SK-N-SH (cell line): ENCODE data around the gene TRIM7. TPM values are rescaled to one million over a fixed set of nuclear protein-coding genes. Genes with fewer than 3 reads are reported as not detected.
A peak's percentile ranks its signal among the peaks of the same experiment; 100 is the strongest.

Source experiments
- CTCF ChIA-PET: fragments of 300-600, 350-600 bp; formaldehyde crosslinking; extraction: SDS; loops from one replicate; lab custom pipeline; 2021; lab: Yijun Ruan, JAX
- POLR2A ChIA-PET: fragments of 350-600 bp; sonication (Branson Sonifier 250); formaldehyde crosslinking; extraction: SDS; loops from one replicate; lab custom pipeline; 2020; ENCODE audit warnings: antibody characterized with exemption, inconsistent platforms; lab: Yijun Ruan, JAX
- DNase-seq: peaks from one replicate; pipeline ENCODE4 v3.0.0; 2012
- H2AFZ ChIP-seq: fragments of 200-600 bp; sonication (generic); 2 replicates; pipeline ENCODE4 v1.8.1; 2016; ENCODE audit warnings: antibody characterized with exemption, mild to moderate bottlenecking, low read depth
- H3F3A ChIP-seq: fragments of 200-600 bp; sonication (generic); replicated peaks from 2 replicates; pipeline ENCODE3; 2016; ENCODE audit warnings: antibody characterized with exemption, mild to moderate bottlenecking; ENCODE audit not compliant: insufficient read depth
- H3K27ac ChIP-seq, 2 experiments: fragments of 200-500 bp in 1 of 2; fragments of 200-600 bp in 1 of 2; sonication (Bioruptor generic) in 1 of 2; sonication (generic), shearing (Covaris generic) in 1 of 2; 2 replicates each; pipeline versions ENCODE4 v1.5.1 to v1.6.1; 2014 to 2016; ENCODE audit warnings: low read depth in 2 of 2, inconsistent platforms in 1 of 2, low read length in 1 of 2, mild to moderate bottlenecking in 1 of 2, mixed read lengths in 1 of 2
- H3K27me3 ChIP-seq: fragments of 200-600 bp; sonication (generic), shearing (Covaris generic); 2 replicates; pipeline ENCODE4 v1.6.1; 2016; ENCODE audit warnings: mixed run types; ENCODE audit not compliant: insufficient read depth
- H3K36me3 ChIP-seq, 2 experiments: fragments of 200-500 bp in 1 of 2; fragments of 200-600 bp in 1 of 2; sonication (Bioruptor generic) in 1 of 2; sonication (generic) in 1 of 2; replicated peaks in 1 of 2; 2 replicates each; pipeline versions ENCODE3 to v1.5.1; 2014 to 2016; ENCODE audit warnings: low read length in 1 of 2, mild to moderate bottlenecking in 1 of 2; ENCODE audit not compliant: insufficient read depth in 2 of 2, control insufficient read depth in 1 of 2
- H3K4me1 ChIP-seq, 2 experiments: fragments of 200-500 bp in 1 of 2; fragments of 200-600 bp in 1 of 2; sonication (Bioruptor generic) in 1 of 2; sonication (generic), shearing (Covaris generic) in 1 of 2; 2 replicates each; pipeline versions ENCODE4 v1.5.1 to v1.6.1; 2014 to 2016; ENCODE audit warnings: low read depth in 1 of 2, low read length in 1 of 2, mixed run types in 1 of 2; ENCODE audit not compliant: insufficient read depth in 2 of 2, control insufficient read depth in 1 of 2
- H3K4me2 ChIP-seq: fragments of 200-600 bp; sonication (generic), shearing (Covaris generic); 2 replicates; pipeline ENCODE4 v1.6.1; 2017; ENCODE audit warnings: mixed run types
- H3K4me3 ChIP-seq, 2 experiments: fragments of 200-500 bp in 1 of 2; fragments of 200-600 bp in 1 of 2; sonication (Bioruptor generic) in 1 of 2; sonication (generic), shearing (Covaris generic) in 1 of 2; 2 replicates each; pipeline versions ENCODE4 v1.5.1 to v1.8.1; 2014 to 2016; ENCODE audit warnings: low read depth in 2 of 2, inconsistent platforms in 1 of 2, low read length in 1 of 2, mild to moderate bottlenecking in 1 of 2, mixed read lengths in 1 of 2, moderate library complexity in 1 of 2
- H3K79me2 ChIP-seq: fragments of 200-600 bp; sonication (generic); 2 replicates; pipeline ENCODE4 v1.8.1; 2017; ENCODE audit warnings: mild to moderate bottlenecking; ENCODE audit not compliant: insufficient read depth
- H3K9ac ChIP-seq: fragments of 200-600 bp; sonication (generic); 2 replicates; pipeline ENCODE4 v1.6.1; 2017; ENCODE audit warnings: mixed run types
- H3K9me2 ChIP-seq: fragments of 200-600 bp; sonication (generic); 2 replicates; pipeline ENCODE4 v1.6.1; 2017; ENCODE audit warnings: mixed run types
- H3K9me3 ChIP-seq: fragments of 200-600 bp; sonication (generic); 2 replicates; pipeline ENCODE4 v1.6.1; 2017; ENCODE audit warnings: mixed run types, mild to moderate bottlenecking, moderate library complexity
- H4K20me1 ChIP-seq: fragments of 200-600 bp; sonication (generic); 2 replicates; pipeline ENCODE4 v1.6.1; 2017; ENCODE audit warnings: mild to moderate bottlenecking, mixed run types; ENCODE audit not compliant: insufficient read depth
- ELF1 ChIP-seq: IDR thresholded peaks from 2 replicates; pipeline ENCODE4 v1.4.0; 2012
- EP300 ChIP-seq, 2 experiments: IDR thresholded peaks; 2 replicates each; pipeline versions ENCODE4 v1.4.0 to v1.6.1; 2012; ENCODE audit warnings: borderline replicate concordance in 1 of 2, low read depth in 1 of 2, low read length in 1 of 2
- IRF3 ChIP-seq: fragments of 150-350 bp; IDR thresholded peaks from 2 replicates; pipeline ENCODE4 v1.6.1; 2016; ENCODE audit warnings: mild to moderate bottlenecking, low read depth, low read length
- MEF2A ChIP-seq: IDR thresholded peaks from 2 replicates; pipeline ENCODE4 v1.4.0; 2012; ENCODE audit warnings: low read depth, borderline replicate concordance
- NFIC ChIP-seq: IDR thresholded peaks from 2 replicates; pipeline ENCODE4 v1.4.0; 2012; ENCODE audit warnings: borderline replicate concordance
- NRF1 ChIP-seq: IDR thresholded peaks from 2 replicates; pipeline ENCODE4 v1.6.1; 2012; ENCODE audit warnings: low read depth, mild to moderate bottlenecking, low read length
- RAD21 ChIP-seq: IDR thresholded peaks from 2 replicates; pipeline ENCODE4 v1.6.1; 2012; ENCODE audit warnings: mild to moderate bottlenecking, low read length
- RCOR1 ChIP-seq: fragments of 150-350 bp; IDR thresholded peaks from 2 replicates; pipeline ENCODE4 v1.6.1; 2017; ENCODE audit warnings: antibody characterized with exemption, low read length
- REST ChIP-seq: IDR thresholded peaks from 2 replicates; pipeline ENCODE4 v1.6.1; 2012; ENCODE audit warnings: mild to moderate bottlenecking, low read depth, low read length, moderate library complexity
- SIN3A ChIP-seq: IDR thresholded peaks from 2 replicates; pipeline ENCODE4 v1.6.1; 2012; ENCODE audit warnings: low read depth, mild to moderate bottlenecking, low read length, moderate library complexity, borderline replicate concordance
- TAF1 ChIP-seq: IDR thresholded peaks from 2 replicates; pipeline ENCODE4 v1.6.1; 2012; ENCODE audit warnings: low read depth, mild to moderate bottlenecking, low read length, moderate library complexity, borderline replicate concordance
- TCF12 ChIP-seq: IDR thresholded peaks from 2 replicates; pipeline ENCODE4 v1.4.0; 2012
- YY1 ChIP-seq: IDR thresholded peaks from 2 replicates; pipeline ENCODE4 v1.4.0; 2012; ENCODE audit warnings: low read depth, mild to moderate bottlenecking
- ZBTB33 ChIP-seq: IDR thresholded peaks from 2 replicates; pipeline ENCODE4 v1.4.0; 2012; ENCODE audit warnings: low read depth, borderline replicate concordance
- WGBS: methylation state at CpG from one replicate; pipeline ENCODE4 v1.1.6; 2017; ENCODE audit warnings: low lambda C conversion rate; 5-methylcytosine and 5-hydroxymethylcytosine counted together
- polyA plus RNA-seq, 3 experiments: library from polyadenylated mRNA; depleted of rRNA; stranded (reverse); fragments of >200 nt; gene quantifications; 2 replicates each; pipeline ENCODE4 v1.2.3, GENCODE V29; 2012

Gene TRIM7
- polyA plus RNA-seq, 1 of the 3 experiments (the other 2 are of a cell fraction) = 3.5 TPM

GRCh38 chr5:181205761-181206649, 1.0 kb upstream of the TRIM7 start:
- H3K4me3 ChIP-seq = peak overlapping the region; percentile 62 to 75; a peak in 3 of 4 replicates
- H3F3A ChIP-seq = peaks cover 27% of the 10 kb centered on the region
- H4K20me1 ChIP-seq = no peaks in the 10 kb centered on the region; the same call in 1 of the 2 replicates
- H3K9ac ChIP-seq = no peak overlapping the region
- no peaks in the 10 kb centered on the region for H3K9me2 ChIP-seq
- H3K36me3 ChIP-seq = no peaks in the 10 kb centered on the region
- POLR2A ChIA-PET = interaction anchor here (1.1 to 2.4 kb wide), 3 partner anchors 14 to 33 kb away, joined by 3 to 8 read pairs (median 5); no protein-coding TSS in a partner anchor
- H3K27ac ChIP-seq = no peak overlapping the region; a peak in 1 of 4 replicates
- DNase-seq = no peak
- H2AFZ ChIP-seq = no peak overlapping the region; the same call in 1 of the 2 replicates
- WGBS = 42% methylated on average over 37 of the region's 37 CpGs
- CTCF ChIA-PET = interaction anchor here (0.6 to 6.5 kb wide), 6 partner anchors 8 to 38 kb away, joined by 3 to 72 read pairs (median 4); partner anchors contain the start of gene TRIM41
- H3K4me2 ChIP-seq = peak overlapping the region; percentile 80
- no peaks in the 10 kb centered on the region for H3K27me3 ChIP-seq
- TF ChIP-seq RCOR1 = no peak
- no peak for TF ChIP-seq SIN3A
- no peak for TF ChIP-seq EP300 (IDR thresholded peaks at IDR 0.05; ENCODE audit: borderline replicate concordance in 1 of 2, low read depth in 1 of 2, low read length in 1 of 2)
- no peak for TF ChIP-seq RAD21
- no peak for TF ChIP-seq IRF3
- TF ChIP-seq NRF1 = no peak
- no peak for TF ChIP-seq MEF2A
- TF ChIP-seq NFIC = no peak
- no peak for TF ChIP-seq TCF12
- TF ChIP-seq, all 33 proteins: peak for 0
- Histone ChIP-seq H3K4me1 (peaks cover 0 to 21% of the 10 kb centered on the region in 2 experiments; a peak in 1 of 4 replicates), H3K9me3 (no peaks in the 10 kb centered on the region), H3K79me2 (no peaks in the 10 kb centered on the region)

GRCh38 chr5:181204113-181204825, 727 bp downstream of the TRIM7 start:
- Histone ChIP-seq H2AFZ (peak overlapping the region; percentile 83), H3K9me3 (no peaks in the 10 kb centered on the region), H4K20me1 (no peaks in the 10 kb centered on the region; the same call in 1 of the 2 replicates), H3K4me2 (peak overlapping the region; percentile 80), H3K36me3 (no peaks in the 10 kb centered on the region), H3K27ac (no peak overlapping the region), H3K4me3 (peak overlapping the region; percentile 52 to 71), H3K9ac (peak overlapping the region; percentile 41; the same call in 1 of the 2 replicates), H3K27me3 (no peaks in the 10 kb centered on the region), H3F3A (peaks cover 27% of the 10 kb centered on the region), H3K4me1 (peaks cover 0 to 21% of the 10 kb centered on the region in 2 experiments; a peak in 1 of 4 replicates), H3K79me2 (no peaks in the 10 kb centered on the region), H3K9me2 (no peaks in the 10 kb centered on the region)
- ChIA-PET POLR2A (interaction anchor here (0.9 to 1.1 kb wide), 3 partner anchors 11 to 40 kb away, joined by 3 read pairs; partner anchors contain the start of gene RACK1), CTCF (interaction anchor here (1.0 to 6.5 kb wide), 7 partner anchors 10 to 36 kb away, joined by 3 to 72 read pairs (median 4); no protein-coding TSS in a partner anchor)
- DNase-seq = peak; percentile 73
- WGBS = under 1% methylated on average over 25 of the region's 67 CpGs
- TF ChIP-seq IRF3 (no peak), ELF1 (no peak), YY1 (no peak), ZBTB33 (no peak), TAF1 (no peak), REST (no peak), MEF2A (no peak)
